IMR-90 (cell line): ENCODE measurements around the gene MSI2. TPM values are rescaled to one million over a fixed set of nuclear protein-coding genes. Genes with fewer than 3 reads are reported as not detected.

Experiments used
- ATAC-seq: fragments of 200-7000 bp; cut with Tn5 transposase; 2 replicates; pipeline ENCODE4 v1.9.1; 2020; ENCODE audit warnings: low read depth, mild to moderate bottlenecking, moderate library complexity
- BruUV-seq: library from RNA; stranded (reverse); fragments of 400-500 nt; replicated peaks from 2 replicates; lab custom pipeline; 2021; lab: Mats Ljungman, UMichigan
- CTCF ChIA-PET: fragments of 300-600 bp; formaldehyde crosslinking; extraction: SDS; loops from one replicate; lab custom pipeline; 2021; ENCODE audit warnings: antibody characterized with exemption; lab: Yijun Ruan, JAX
- POLR2A ChIA-PET: fragments of 300-600 bp; sonication (Branson Sonifier 250); formaldehyde crosslinking; loops from one replicate; lab custom pipeline; 2022; ENCODE audit warnings: antibody characterized with exemption; ENCODE audit not compliant: unreplicated experiment; lab: Charles Lee
- DNase-seq: peaks from one replicate; pipeline ENCODE4 v3.0.0; 2013
- H2AFZ ChIP-seq: replicated peaks from 2 replicates; pipeline ENCODE3; 2013; ENCODE audit warnings: low read length, mild to moderate bottlenecking; ENCODE audit not compliant: poor library complexity
- H2AK5ac ChIP-seq: 2 replicates; pipeline ENCODE4 v1.6.1; 2013; ENCODE audit warnings: low read depth, low read length, inconsistent platforms
- H2AK9ac ChIP-seq: replicated peaks from 2 replicates; pipeline ENCODE3; 2013; ENCODE audit warnings: mild to moderate bottlenecking, low read depth, low read length, moderate library complexity; ENCODE audit not compliant: poor library complexity
- H2BK120ac ChIP-seq: 2 replicates; pipeline ENCODE4 v1.6.1; 2013; ENCODE audit warnings: low read depth, low read length, inconsistent platforms
- H2BK15ac ChIP-seq: 3 replicates; pipeline ENCODE4 v1.6.1; 2013; ENCODE audit warnings: low read depth, low read length, inconsistent platforms
- H2BK20ac ChIP-seq: 2 replicates; pipeline ENCODE4 v1.6.1; 2013; ENCODE audit warnings: low read depth, mild to moderate bottlenecking, inconsistent platforms, low read length, moderate library complexity
- H2BK5ac ChIP-seq: 2 replicates; pipeline ENCODE4 v1.6.1; 2013; ENCODE audit warnings: mild to moderate bottlenecking, low read depth, low read length, inconsistent platforms; ENCODE audit not compliant: poor library complexity, severe bottlenecking
- H3K14ac ChIP-seq: replicated peaks from 2 replicates; pipeline ENCODE4 v1.6.1; 2013; ENCODE audit warnings: low read depth, low read length, inconsistent platforms
- H3K18ac ChIP-seq: 2 replicates; pipeline ENCODE4 v1.6.1; 2013; ENCODE audit warnings: low read depth, low read length, control low read depth
- H3K23ac ChIP-seq: 2 replicates; pipeline ENCODE4 v1.6.1; 2013; ENCODE audit warnings: low read depth, low read length, inconsistent platforms
- H3K27ac ChIP-seq: 2 replicates; pipeline ENCODE4 v1.5.1; 2013; ENCODE audit warnings: mild to moderate bottlenecking, control low read depth, low read length; ENCODE audit not compliant: insufficient read depth
- H3K27me3 ChIP-seq: 2 replicates; pipeline ENCODE4 v1.6.1; 2013; ENCODE audit warnings: low read length; ENCODE audit not compliant: control insufficient read depth, insufficient read depth
- H3K36me3 ChIP-seq: 2 replicates; pipeline ENCODE4 v1.6.1; 2013; ENCODE audit warnings: low read length, mixed read lengths; ENCODE audit not compliant: control insufficient read depth, insufficient read depth
- H3K4ac ChIP-seq: 2 replicates; pipeline ENCODE4 v1.6.1; 2013; ENCODE audit warnings: low read depth, low read length, inconsistent platforms
- H3K4me1 ChIP-seq: 2 replicates; pipeline ENCODE4 v1.6.1; 2013; ENCODE audit warnings: low read length, mixed read lengths; ENCODE audit not compliant: control insufficient read depth, insufficient read depth
- H3K4me2 ChIP-seq: 2 replicates; pipeline ENCODE4 v1.6.1; 2013; ENCODE audit warnings: low read depth, mild to moderate bottlenecking, control low read depth, low read length, moderate library complexity
- H3K4me3 ChIP-seq: 2 replicates; pipeline ENCODE4 v1.5.1; 2013; ENCODE audit warnings: low read depth, mild to moderate bottlenecking, control low read depth, low read length, moderate library complexity; ENCODE audit not compliant: insufficient read depth
- H3K56ac ChIP-seq: 2 replicates; pipeline ENCODE4 v1.6.1; 2013; ENCODE audit warnings: low read length, inconsistent platforms; ENCODE audit not compliant: insufficient read depth; ENCODE audit errors: extremely low read depth
- H3K79me1 ChIP-seq, 2 experiments: 2 replicates each; pipeline ENCODE4 v1.6.1; 2013; ENCODE audit warnings: low read length in 2 of 2, inconsistent platforms in 1 of 2, low read depth in 1 of 2
- H3K9ac ChIP-seq: 2 replicates; pipeline ENCODE4 v1.6.1; 2013; ENCODE audit warnings: low read depth, low read length, control low read depth
- H3K9me1 ChIP-seq: 2 replicates; pipeline ENCODE4 v1.6.1; 2013; ENCODE audit warnings: low read length, inconsistent platforms; ENCODE audit not compliant: insufficient read depth
- H3K9me3 ChIP-seq: 2 replicates; pipeline ENCODE4 v1.6.1; 2013; ENCODE audit warnings: low read length; ENCODE audit not compliant: control insufficient read depth, insufficient read depth
- H4K20me1 ChIP-seq: 2 replicates; pipeline ENCODE4 v1.6.1; 2013; ENCODE audit warnings: low read length, inconsistent platforms; ENCODE audit not compliant: insufficient read depth
- H4K5ac ChIP-seq: 2 replicates; pipeline ENCODE4 v1.6.1; 2013; ENCODE audit warnings: mild to moderate bottlenecking, low read depth, low read length, control low read depth
- H4K8ac ChIP-seq, 2 experiments: 2 replicates each; pipeline ENCODE4 v1.6.1; 2013; ENCODE audit warnings: low read depth in 2 of 2, low read length in 2 of 2, control low read depth in 1 of 2, inconsistent platforms in 1 of 2
- H4K91ac ChIP-seq: 2 replicates; pipeline ENCODE4 v1.6.1; 2013; ENCODE audit warnings: low read depth, low read length, inconsistent platforms; ENCODE audit not compliant: insufficient read depth
- BHLHE40 ChIP-seq: fragments of 150-350 bp; IDR thresholded peaks from 2 replicates; pipeline ENCODE4 v1.6.1; 2016; ENCODE audit warnings: mild to moderate bottlenecking, low read depth, low read length
- CTCF ChIP-seq: conservative IDR thresholded peaks from 2 replicates; pipeline ENCODE4 v1.5.1; 2012; ENCODE audit warnings: mild to moderate bottlenecking, low read depth, low read length, improper control_type of control experiment
- NFE2L2 ChIP-seq: fragments of 150-350 bp; IDR thresholded peaks from 2 replicates; pipeline ENCODE4 v1.6.1; 2016; ENCODE audit warnings: low read depth, mild to moderate bottlenecking, low read length
- SMC3 ChIP-seq: fragments of 150-350 bp; IDR thresholded peaks from 2 replicates; pipeline ENCODE4 v1.6.1; 2016; ENCODE audit warnings: low read depth, mild to moderate bottlenecking, antibody characterized with exemption, low read length, moderate library complexity
- USF2 ChIP-seq: fragments of 150-350 bp; IDR thresholded peaks from 2 replicates; pipeline ENCODE4 v1.6.1; 2017; ENCODE audit warnings: mild to moderate bottlenecking, antibody characterized with exemption, low read length, low read depth
- WGBS, 2 experiments: methylation state at CpG; one replicate each; pipeline versions ENCODE4 v1.1.5 to v1.1.7; 2013; ENCODE audit warnings: missing lambda C conversion rate in 2 of 2; ENCODE audit not compliant: insufficient read length in 1 of 2; ENCODE audit errors: extremely low coverage in 2 of 2; 5-methylcytosine and 5-hydroxymethylcytosine counted together
- dilution Hi-C: fragments of 300-500 bp; cut with HindIII; formaldehyde crosslinking; loops from one replicate; pipeline ENCODE4 v1.14.3; 2018; ENCODE audit warnings: low sequenced_read_pairs; ENCODE audit not compliant: unreplicated experiment
- in situ Hi-C: fragments of 300-500 bp; cut with MboI; formaldehyde crosslinking; loops from 3 replicates; pipeline ENCODE4 v1.14.3; 2019; ENCODE audit warnings: low sequenced_read_pairs, inconsistent platforms, mixed read lengths
- intact Hi-C: fragments of 100-400 bp; cut with micrococcal nuclease; formaldehyde crosslinking; loops from 2 replicates; pipeline ENCODE4 v1.10.0; 2022
- polyA plus RNA-seq, 3 experiments: library from polyadenylated mRNA; depleted of rRNA; stranded (reverse); fragments of >200 nt; gene quantifications; 2 replicates each; pipeline ENCODE4 v1.2.3, GENCODE V29; 2012; ENCODE audit warnings: low replicate concordance in 1 of 3
- total RNA-seq: library from RNA; depleted of rRNA; stranded (reverse); fragments of >200 nt; gene quantifications from 2 replicates; pipeline ENCODE4 v1.2.3, GENCODE V29; 2012

The MSI2 gene
- total and polyA plus RNA-seq, 2 of the 4 experiments (the other 2 are of a cell fraction) = 13.0 to 16.0 TPM

GRCh38 chr17:57704448-57704847, 448.1 kb downstream of the MSI2 start:
- in situ Hi-C loops = no loop called here
- Histone ChIP-seq H2AK9ac (no peak overlapping the region), H4K20me1 (no peaks in the 10 kb centered on the region), H4K8ac (no peak overlapping the region), H2AFZ (no peak overlapping the region), H3K18ac (no peak overlapping the region), H3K79me1 (no peaks in the 10 kb centered on the region), H3K4me2 (no peak overlapping the region), H3K9ac (no peak overlapping the region), H4K91ac (no peak overlapping the region), H3K14ac (no peak overlapping the region), H3K9me3 (no peaks in the 10 kb centered on the region), H3K9me1 (no peaks in the 10 kb centered on the region), H4K5ac (no peak overlapping the region), H2BK20ac (no peak overlapping the region), H3K4ac (no peak overlapping the region), H3K27ac (no peak overlapping the region), H3K4me1 (no peaks in the 10 kb centered on the region), H3K23ac (no peak overlapping the region), H2AK5ac (no peak overlapping the region), H2BK120ac (no peak overlapping the region), H2BK5ac (no peak overlapping the region), H2BK15ac (no peak overlapping the region), H3K36me3 (no peaks in the 10 kb centered on the region), H3K27me3 (peaks cover 34% of the 10 kb centered on the region), H3K4me3 (no peak overlapping the region), H3K56ac (no peak overlapping the region)
- DNase-seq (no peak), ATAC-seq (no peak)
- POLR2A ChIA-PET = no interaction called here
- CTCF ChIA-PET = no interaction called here
- no TSS peak for BruUV-seq
- WGBS, 2 experiments = no CpG with 5 or more reads among the region's 1 CpG
- TF ChIP-seq CTCF (no peak), NFE2L2 (no peak), BHLHE40 (no peak), USF2 (no peak), SMC3 (no peak)
- dilution Hi-C loops = no loop called here
- intact Hi-C loops = no loop called here
